GM18517 (cell line): ENCODE measurements around the gene CTRB1.
"Not testable (repeated sequence)": the region's sequence is repeated elsewhere in the genome, so short reads cannot be mapped to it uniquely, and the experiment has no call there.

ENCODE experiments used
- ATAC-seq: cut with Tn5 transposase; IDR thresholded peaks from one replicate; pipeline ENCODE4 v1.9.1; 2021; ENCODE audit warnings: mild to moderate bottlenecking, moderate library complexity; ENCODE audit not compliant: unreplicated experiment

Gene CTRB1

GRCh38 chr16:75266738-75267630, 48.2 kb downstream of the CTRB1 start:
- no peak for ATAC-seq

GRCh38 chr16:75267631-75268264, 49.0 kb downstream of the CTRB1 start:
- ATAC-seq = no peak

- not testable (repeated sequence) for ATAC-seq
These were observed 50.6 kb downstream of the CTRB1 start for GRCh38 chr16:75269358-75269757.

- no peak for ATAC-seq
These were observed 52.8 kb downstream of the CTRB1 start for GRCh38 chr16:75271441-75272096.

GRCh38 chr16:75272097-75272551, 53.3 kb downstream of the CTRB1 start:
- ATAC-seq = no peak

- ATAC-seq = not testable (repeated sequence)
These were observed 53.8 kb downstream of the CTRB1 start for GRCh38 chr16:75272629-75273028.

GRCh38 chr16:75273054-75273925, 54.5 kb downstream of the CTRB1 start:
- no peak for ATAC-seq
